ENCODE results near the gene P2RX7. TPM values are rescaled to one million over a fixed set of nuclear protein-coding genes. Genes with fewer than 3 reads are reported as not detected.
"Not testable (repeated sequence)": the region's sequence is repeated elsewhere in the genome, so short reads cannot be mapped to it uniquely, and the experiment has no call there.

Gene P2RX7
- total RNA-seq, 1 experiment from 2014 or later: 1.6 TPM

DNA sequence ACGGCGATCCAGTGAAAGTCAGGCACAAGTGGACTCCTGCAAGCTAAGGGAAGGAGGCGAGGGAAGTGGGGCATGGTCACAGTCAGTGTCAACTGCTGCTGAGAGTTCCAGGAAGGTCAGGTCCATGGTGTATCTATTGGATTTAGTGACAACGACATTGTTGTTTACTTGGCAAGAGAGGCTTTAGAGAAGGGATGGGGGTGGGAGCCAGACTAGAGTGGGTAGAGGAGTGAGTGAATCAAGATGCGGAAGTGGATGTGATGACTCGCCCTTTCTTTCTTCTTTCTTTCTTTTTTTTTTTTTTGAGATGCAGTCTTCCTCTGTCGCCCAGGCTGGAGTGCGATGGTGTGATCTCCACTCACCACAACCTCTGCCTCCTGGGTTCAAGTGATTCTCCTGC is 12.5 kb downstream of the P2RX7 start:
- no peak overlapping the region for H2AFZ ChIP-seq (ENCODE audit: low read length)
- no peak overlapping the region for H3K9ac ChIP-seq (ENCODE audit: low read length)
- H3K36me3 ChIP-seq (ENCODE audit: low read depth, low read length): no peaks in the 10 kb centered on the region
- no peaks in the 10 kb centered on the region for H3K79me2 ChIP-seq (ENCODE audit: low read length)
- no peak for DNase-seq
- peak; percentile 24; the same call in 1 of the 2 replicates for ATAC-seq
- intact Hi-C loops (cut with micrococcal nuclease): no loop called here
- no peaks in the 10 kb centered on the region for H3K27me3 ChIP-seq (ENCODE audit: low read length)
- no peak overlapping the region for H3K4me2 ChIP-seq (ENCODE audit: low read length)
- H4K20me1 ChIP-seq (ENCODE audit: low read length): no peaks in the 10 kb centered on the region
- ChIA-PET POLR2A (ENCODE audit: unreplicated experiment) (no interaction called here), CTCF (no interaction called here)
- no peaks in the 10 kb centered on the region for H3F3A ChIP-seq (ENCODE audit: low read length, unreplicated experiment)
- no peaks in the 10 kb centered on the region for H3K9me2 ChIP-seq (replicated peaks; ENCODE audit: low read length)
- no peaks in the 10 kb centered on the region for H3K4me1 ChIP-seq (ENCODE audit: insufficient read depth, low read length)
- BruUV-seq (replicated peaks): no TSS peak
- no peak overlapping the region for H3K27ac ChIP-seq (ENCODE audit: low read length)
- TF ChIP-seq CTCF (conservative IDR thresholded peaks at IDR 0.05; ENCODE audit: low read depth, low read length): no peak
- no peak overlapping the region for H3K4me3 ChIP-seq (ENCODE audit: low read length)
- H3K9me3 ChIP-seq (ENCODE audit: low read length): no peaks in the 10 kb centered on the region

- H3K4me1 ChIP-seq (ENCODE audit: insufficient read depth, low read length); H3K9ac ChIP-seq (ENCODE audit: low read length); CTCF ChIA-PET; H2AFZ ChIP-seq (ENCODE audit: low read length); H3K4me3 ChIP-seq (ENCODE audit: low read length); H3K27ac ChIP-seq (ENCODE audit: low read length); DNase-seq; H3K9me3 ChIP-seq (ENCODE audit: low read length); H3K79me2 ChIP-seq (ENCODE audit: low read length); H3F3A ChIP-seq (ENCODE audit: low read length, unreplicated experiment); intact Hi-C loops (cut with micrococcal nuclease); H3K36me3 ChIP-seq (ENCODE audit: low read depth, low read length); H3K4me2 ChIP-seq (ENCODE audit: low read length); ATAC-seq; BruUV-seq (replicated peaks); H3K9me2 ChIP-seq (replicated peaks; ENCODE audit: low read length); H4K20me1 ChIP-seq (ENCODE audit: low read length); POLR2A ChIA-PET (ENCODE audit: unreplicated experiment); H3K27me3 ChIP-seq (ENCODE audit: low read length): not testable (repeated sequence)
Measured at GRCh38 chr12:121149289-121149688, 16.6 kb downstream of the P2RX7 start.

GRCh38 chr12:121154793-121155375 is 22.2 kb downstream of the P2RX7 start:
- H3K9ac ChIP-seq (ENCODE audit: low read length): no peak overlapping the region
- no peaks in the 10 kb centered on the region for H3K9me3 ChIP-seq (ENCODE audit: low read length)
- no peak for DNase-seq
- no peaks in the 10 kb centered on the region for H4K20me1 ChIP-seq (ENCODE audit: low read length)
- no peak overlapping the region for H3K4me3 ChIP-seq (ENCODE audit: low read length)
- ChIA-PET CTCF (no interaction called here), POLR2A (ENCODE audit: unreplicated experiment) (interaction anchor here (0.6 kb wide), 1 partner anchor 30 kb away, joined by 11 read pairs; no protein-coding TSS in a partner anchor)
- no peaks in the 10 kb centered on the region for H3K27me3 ChIP-seq (ENCODE audit: low read length)
- no TSS peak for BruUV-seq (replicated peaks)
- H3F3A ChIP-seq (ENCODE audit: low read length, unreplicated experiment): no peaks in the 10 kb centered on the region
- no peak overlapping the region for H2AFZ ChIP-seq (ENCODE audit: low read length)
- no peaks in the 10 kb centered on the region for H3K4me1 ChIP-seq (ENCODE audit: insufficient read depth, low read length)
- H3K27ac ChIP-seq (ENCODE audit: low read length): no peak overlapping the region
- H3K79me2 ChIP-seq (ENCODE audit: low read length): no peaks in the 10 kb centered on the region
- intact Hi-C loops (cut with micrococcal nuclease): no loop called here
- TF ChIP-seq EZH2 (IDR thresholded peaks at IDR 0.05; ENCODE audit: low read length, unreplicated experiment) (no peak), EZH2phosphoT487 (IDR thresholded peaks at IDR 0.05; ENCODE audit: borderline replicate concordance, low read length) (no peak), CTCF (conservative IDR thresholded peaks at IDR 0.05; ENCODE audit: low read depth, low read length) (no peak)
- H3K36me3 ChIP-seq (ENCODE audit: low read depth, low read length): no peaks in the 10 kb centered on the region
- no peaks in the 10 kb centered on the region for H3K9me2 ChIP-seq (replicated peaks; ENCODE audit: low read length)
- no peak overlapping the region for H3K4me2 ChIP-seq (ENCODE audit: low read length)
- no peak for ATAC-seq

All from PC-3 (cell line).